Keratinocyte (primary cell): Measurements from ENCODE around the gene NHLRC2. TPM values are rescaled to one million over a fixed set of nuclear protein-coding genes. Genes with fewer than 3 reads are reported as not detected.
A peak's percentile ranks its signal among the peaks of the same experiment; 100 is the strongest.

Experiments
- DNase-seq: peaks from one replicate; pipeline ENCODE4 v3.0.0-alpha.2; 2011; ENCODE audit warnings: low read depth, missing footprints, low spot score
- FAIRE-seq: peaks from 2 replicates; lab custom pipeline; 2011; peaks lifted over from hg19 to GRCh38; lab: Jason Lieb, UNC
- H2AFZ ChIP-seq: 2 replicates; pipeline ENCODE4 v1.6.0; 2012; ENCODE audit warnings: low read length, control low read depth, inconsistent platforms; ENCODE audit not compliant: control insufficient read depth
- H3K27ac ChIP-seq: 2 replicates; pipeline ENCODE4 v1.5.1; 2011; ENCODE audit warnings: low read length; ENCODE audit not compliant: control insufficient read depth, insufficient read depth
- H3K27me3 ChIP-seq: 3 replicates; pipeline ENCODE4 v1.6.0; 2011; ENCODE audit warnings: low read length; ENCODE audit not compliant: control insufficient read depth, insufficient read depth; ENCODE audit errors: extremely low read depth
- H3K36me3 ChIP-seq, 2 experiments: 2 replicates in 1 of 2; 3 replicates in 1 of 2; pipeline ENCODE4 v1.5.1; 2011; ENCODE audit warnings: low read length in 2 of 2, mild to moderate bottlenecking in 1 of 2; ENCODE audit not compliant: control insufficient read depth in 2 of 2, insufficient read depth in 2 of 2; ENCODE audit errors: extremely low read depth in 1 of 2
- H3K4me1 ChIP-seq: 3 replicates; pipeline ENCODE4 v1.5.1; 2011; ENCODE audit warnings: low read length; ENCODE audit not compliant: control insufficient read depth, insufficient read depth; ENCODE audit errors: extremely low read depth
- H3K4me2 ChIP-seq: 3 replicates; pipeline ENCODE4 v1.6.0; 2011; ENCODE audit warnings: low read depth, low read length; ENCODE audit not compliant: control insufficient read depth, insufficient read depth; ENCODE audit errors: extremely low read depth
- H3K4me3 ChIP-seq, 3 experiments: fragments of 200-600 bp in 1 of 3; sonication (generic) in 1 of 3; 2 replicates in 2 of 3; 3 replicates in 1 of 3; pipeline ENCODE4 v1.5.1; 2011 to 2016; ENCODE audit warnings: low read length in 3 of 3, mild to moderate bottlenecking in 3 of 3, control low read depth in 2 of 3, inconsistent platforms in 1 of 3, low read depth in 1 of 3, mixed read lengths in 1 of 3, mixed run types in 1 of 3, moderate library complexity in 1 of 3; ENCODE audit not compliant: control insufficient read depth in 2 of 3, insufficient read depth in 2 of 3; ENCODE audit errors: extremely low read depth in 1 of 3
- H3K79me2 ChIP-seq: 2 replicates; pipeline ENCODE4 v1.6.0; 2012; ENCODE audit warnings: low read length; ENCODE audit not compliant: control insufficient read depth, insufficient read depth
- H3K9ac ChIP-seq: 3 replicates; pipeline ENCODE4 v1.6.0; 2011; ENCODE audit warnings: low read length; ENCODE audit not compliant: control insufficient read depth, insufficient read depth; ENCODE audit errors: extremely low read depth
- H3K9me1 ChIP-seq: 3 replicates; pipeline ENCODE4 v1.6.0; 2011; ENCODE audit warnings: low read length; ENCODE audit not compliant: control insufficient read depth, insufficient read depth; ENCODE audit errors: extremely low read depth
- H3K9me3 ChIP-seq: 2 replicates; pipeline ENCODE4 v1.5.1; 2012; ENCODE audit warnings: low read depth, low read length; ENCODE audit not compliant: control insufficient read depth
- H4K20me1 ChIP-seq: 3 replicates; pipeline ENCODE4 v1.6.0; 2011; ENCODE audit warnings: low read length; ENCODE audit not compliant: control insufficient read depth, insufficient read depth; ENCODE audit errors: extremely low read depth
- EZH2 ChIP-seq: IDR thresholded peaks from one replicate; pipeline ENCODE4 v1.6.1; 2012; ENCODE audit warnings: inconsistent platforms, mild to moderate bottlenecking, low read length, moderate library complexity
- dilution Hi-C: fragments of 300-500 bp; cut with MboI; formaldehyde crosslinking; loops from one replicate; pipeline ENCODE4 v1.7.0; 2020; ENCODE audit warnings: low sequenced_read_pairs; ENCODE audit not compliant: extremely low pct_ligation_motif_present
- polyA plus RNA-seq, 5 experiments: library from polyadenylated mRNA; depleted of rRNA in 3 of 5; stranded (reverse) in 3 of 5; stranded (forward) in 1 of 5; unstranded in 1 of 5; fragments of >200 nt; gene quantifications; 1 replicate in 1 of 5; 2 replicates in 3 of 5; 3 replicates in 1 of 5; pipeline versions ENCODE4 v1.2.1 to v1.2.3, GENCODE V29; 2011 to 2012; ENCODE audit warnings: missing spikeins in 2 of 5, low read depth in 1 of 5, low replicate concordance in 1 of 5
- TF ChIP-seq, protein P1 (sequence below), 3 experiments: IDR thresholded peaks in 1 of 3; conservative IDR thresholded peaks in 1 of 3; optimal IDR thresholded peaks in 1 of 3; 2 replicates in 2 of 3; 3 replicates in 1 of 3; pipeline versions ENCODE3 to v1.5.1; 2011; ENCODE audit warnings: low read length in 3 of 3, mild to moderate bottlenecking in 3 of 3, moderate library complexity in 2 of 3, control low read depth in 1 of 3, inconsistent platforms in 1 of 3; ENCODE audit not compliant: insufficient read depth in 2 of 3; ENCODE audit errors: extremely low read depth in 1 of 3

The NHLRC2 gene
- polyA plus RNA-seq, 1 donor (not counting 4 experiments of a cell fraction or from before 2014, with no cell fraction given): 7.5 TPM

DNA sequence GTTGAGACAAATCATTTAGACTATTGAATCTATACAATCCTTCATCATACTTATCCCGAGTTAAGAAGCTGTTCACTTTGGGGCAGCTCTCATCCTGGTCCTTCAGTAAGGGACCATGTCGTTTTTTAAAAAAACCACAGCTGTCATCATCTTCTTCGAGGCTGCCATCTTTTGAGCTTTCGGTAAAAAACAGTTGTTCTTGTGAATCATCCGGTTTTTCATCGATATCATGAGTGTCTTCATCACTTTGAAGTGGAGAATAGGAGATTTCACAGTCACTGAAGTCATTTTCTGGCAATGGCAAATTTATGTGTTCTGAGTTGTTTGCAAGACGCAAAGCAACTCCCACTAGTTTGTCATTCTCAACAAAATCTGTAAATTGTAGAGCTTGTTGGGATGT is 4.5 kb upstream of the NHLRC2 start:
- Histone ChIP-seq H3K79me2 (peaks cover 4% of the 10 kb centered on the region), H3K4me2 (no peak overlapping the region), H3K4me1 (peaks cover 10% of the 10 kb centered on the region), H3K4me3 (no peak overlapping the region), H3K9me3 (no peaks in the 10 kb centered on the region), H4K20me1 (no peaks in the 10 kb centered on the region), H3K9ac (no peak overlapping the region), H3K27me3 (no peaks in the 10 kb centered on the region), H3K9me1 (no peaks in the 10 kb centered on the region), H3K27ac (no peak overlapping the region), H3K36me3 (peaks cover 0 to 6% of the 10 kb centered on the region in 2 experiments), H2AFZ (no peak overlapping the region)
- DNase-seq (no peak), FAIRE-seq (no peak)
- TF ChIP-seq EZH2: no peak
- TF ChIP-seq, protein P1, sequence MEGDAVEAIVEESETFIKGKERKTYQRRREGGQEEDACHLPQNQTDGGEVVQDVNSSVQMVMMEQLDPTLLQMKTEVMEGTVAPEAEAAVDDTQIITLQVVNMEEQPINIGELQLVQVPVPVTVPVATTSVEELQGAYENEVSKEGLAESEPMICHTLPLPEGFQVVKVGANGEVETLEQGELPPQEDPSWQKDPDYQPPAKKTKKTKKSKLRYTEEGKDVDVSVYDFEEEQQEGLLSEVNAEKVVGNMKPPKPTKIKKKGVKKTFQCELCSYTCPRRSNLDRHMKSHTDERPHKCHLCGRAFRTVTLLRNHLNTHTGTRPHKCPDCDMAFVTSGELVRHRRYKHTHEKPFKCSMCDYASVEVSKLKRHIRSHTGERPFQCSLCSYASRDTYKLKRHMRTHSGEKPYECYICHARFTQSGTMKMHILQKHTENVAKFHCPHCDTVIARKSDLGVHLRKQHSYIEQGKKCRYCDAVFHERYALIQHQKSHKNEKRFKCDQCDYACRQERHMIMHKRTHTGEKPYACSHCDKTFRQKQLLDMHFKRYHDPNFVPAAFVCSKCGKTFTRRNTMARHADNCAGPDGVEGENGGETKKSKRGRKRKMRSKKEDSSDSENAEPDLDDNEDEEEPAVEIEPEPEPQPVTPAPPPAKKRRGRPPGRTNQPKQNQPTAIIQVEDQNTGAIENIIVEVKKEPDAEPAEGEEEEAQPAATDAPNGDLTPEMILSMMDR (optimal IDR thresholded peaks at IDR 0.05 in 1 of 3, IDR thresholded peaks at IDR 0.05 in 1 of 3, conservative IDR thresholded peaks at IDR 0.05 in 1 of 3; ENCODE audit: extremely low read depth in 1 of 3, insufficient read depth in 2 of 3, low read length in 3 of 3): no peak
- dilution Hi-C loops: no loop called here

DNA sequence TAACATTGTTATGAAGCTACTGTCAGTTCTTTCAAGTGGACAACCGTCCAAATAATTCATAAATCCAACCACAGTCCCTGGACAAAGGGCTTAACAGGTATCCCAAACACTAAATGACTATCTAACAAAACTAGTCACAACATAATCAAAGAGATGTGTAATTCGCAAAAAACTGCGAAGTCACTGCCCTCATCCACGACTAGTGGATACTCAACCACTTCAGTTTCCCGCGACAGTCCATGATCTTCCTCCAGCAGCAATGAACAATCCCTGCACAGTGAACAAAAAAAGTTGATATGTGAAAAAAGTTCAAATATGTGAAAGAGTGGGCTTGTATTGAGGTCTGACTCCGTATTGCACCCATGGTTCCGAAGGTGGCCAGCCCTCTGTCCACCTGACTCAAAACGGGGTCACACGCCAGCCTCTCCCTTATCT is 866 bp upstream of the NHLRC2 start:
- peak; percentile 52 for FAIRE-seq
- Histone ChIP-seq H2AFZ (peak overlapping the region; percentile 93), H3K9me3 (no peaks in the 10 kb centered on the region), H3K4me1 (peaks cover 35% of the 10 kb centered on the region), H3K27me3 (no peaks in the 10 kb centered on the region), H4K20me1 (no peaks in the 10 kb centered on the region), H3K79me2 (peaks cover 36% of the 10 kb centered on the region), H3K4me2 (peak overlapping the region; percentile 77), H3K9ac (peak overlapping the region; percentile 95), H3K9me1 (no peaks in the 10 kb centered on the region), H3K27ac (peak overlapping the region; percentile 96), H3K36me3 (peaks cover 0 to 6% of the 10 kb centered on the region in 2 experiments), H3K4me3 (peak overlapping the region; percentile 84 to 97 (median 93))
- TF ChIP-seq, protein P1 (optimal IDR thresholded peaks at IDR 0.05 in 1 of 3, IDR thresholded peaks at IDR 0.05 in 1 of 3, conservative IDR thresholded peaks at IDR 0.05 in 1 of 3; ENCODE audit: extremely low read depth in 1 of 3, insufficient read depth in 2 of 3, low read length in 3 of 3): no peak
- TF ChIP-seq EZH2: no peak
- dilution Hi-C loops: no loop called here
- no peak for DNase-seq
